IMR-90 (cell line): ENCODE results near the gene DLAT.

ENCODE experiments used
- POLR2A ChIP-seq: IDR thresholded peaks from 2 replicates; pipeline ENCODE4 v1.6.1; 2012; ENCODE audit warnings: mild to moderate bottlenecking, low read depth, low read length
- RAD21 ChIP-seq: IDR thresholded peaks from 2 replicates; pipeline ENCODE4 v1.6.1; 2012; ENCODE audit warnings: low read length, improper control_type of control experiment
- RCOR1 ChIP-seq: IDR thresholded peaks from 2 replicates; pipeline ENCODE4 v1.6.1; 2012; ENCODE audit warnings: mild to moderate bottlenecking, low read length, improper control_type of control experiment; ENCODE audit not compliant: insufficient replicate concordance
- TF ChIP-seq, protein P1 (sequence below): conservative IDR thresholded peaks from 2 replicates; pipeline ENCODE4 v1.5.1; 2012; ENCODE audit warnings: mild to moderate bottlenecking, low read depth, low read length, improper control_type of control experiment

- TF ChIP-seq POLR2A (no peak), RCOR1 (no peak), RAD21 (no peak)
- TF ChIP-seq, protein P1, sequence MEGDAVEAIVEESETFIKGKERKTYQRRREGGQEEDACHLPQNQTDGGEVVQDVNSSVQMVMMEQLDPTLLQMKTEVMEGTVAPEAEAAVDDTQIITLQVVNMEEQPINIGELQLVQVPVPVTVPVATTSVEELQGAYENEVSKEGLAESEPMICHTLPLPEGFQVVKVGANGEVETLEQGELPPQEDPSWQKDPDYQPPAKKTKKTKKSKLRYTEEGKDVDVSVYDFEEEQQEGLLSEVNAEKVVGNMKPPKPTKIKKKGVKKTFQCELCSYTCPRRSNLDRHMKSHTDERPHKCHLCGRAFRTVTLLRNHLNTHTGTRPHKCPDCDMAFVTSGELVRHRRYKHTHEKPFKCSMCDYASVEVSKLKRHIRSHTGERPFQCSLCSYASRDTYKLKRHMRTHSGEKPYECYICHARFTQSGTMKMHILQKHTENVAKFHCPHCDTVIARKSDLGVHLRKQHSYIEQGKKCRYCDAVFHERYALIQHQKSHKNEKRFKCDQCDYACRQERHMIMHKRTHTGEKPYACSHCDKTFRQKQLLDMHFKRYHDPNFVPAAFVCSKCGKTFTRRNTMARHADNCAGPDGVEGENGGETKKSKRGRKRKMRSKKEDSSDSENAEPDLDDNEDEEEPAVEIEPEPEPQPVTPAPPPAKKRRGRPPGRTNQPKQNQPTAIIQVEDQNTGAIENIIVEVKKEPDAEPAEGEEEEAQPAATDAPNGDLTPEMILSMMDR: no peak
Measured at GRCh38 chr11:112023104-112023503, 2.1 kb upstream of the DLAT start.
